Stimulated activated naive CD8-positive, alpha-beta T cell treated with anti-CD3 and anti-CD28 coated beads, Interleukin-15, Interleukin-2, amounts not matched to agents 100 ng/mL and 50 ng/mL, for 24 hours (primary cell): ENCODE measurements around the gene CA12.

Experiments used
- H3K27ac Mint-ChIP-seq: one replicate; pipeline ENCODE4 v1.8.0; 2021; ENCODE audit warnings: mild to moderate bottlenecking, mixed read lengths
- H3K27me3 Mint-ChIP-seq: one replicate; pipeline ENCODE4 v1.8.0; 2021; ENCODE audit warnings: mixed read lengths
- H3K36me3 Mint-ChIP-seq: one replicate; pipeline ENCODE4 v1.8.0; 2021; ENCODE audit warnings: low read depth, mixed read lengths
- H3K4me1 Mint-ChIP-seq: one replicate; pipeline ENCODE4 v1.8.0; 2021; ENCODE audit warnings: low read depth, mixed read lengths
- H3K4me3 Mint-ChIP-seq: one replicate; pipeline ENCODE4 v1.8.0; 2021; ENCODE audit warnings: mild to moderate bottlenecking, mixed read lengths
- H3K9me3 Mint-ChIP-seq: one replicate; pipeline ENCODE4 v1.8.0; 2021; ENCODE audit warnings: mixed read lengths

Gene CA12

DNA sequence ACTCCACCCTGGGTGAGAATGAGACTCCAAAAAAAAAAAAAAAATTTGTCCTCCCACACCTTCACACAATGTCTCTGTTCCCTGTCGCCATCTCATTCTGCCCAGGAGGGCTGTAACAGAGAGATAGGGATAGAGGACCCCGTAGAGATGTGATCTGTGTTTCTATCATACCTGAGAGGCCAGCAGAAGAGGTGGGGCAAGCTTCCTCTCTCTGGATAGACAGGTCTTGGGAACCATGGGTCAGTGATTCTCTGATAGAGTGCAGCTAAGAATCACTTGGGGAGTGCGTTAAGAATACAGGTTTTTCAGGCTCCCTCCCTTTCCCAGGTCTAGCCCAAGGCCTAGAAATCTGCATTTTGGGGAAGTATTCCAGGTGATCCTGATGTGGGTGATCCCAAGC is 8.3 kb downstream of the CA12 start:
- no peaks in the 10 kb centered on the region for H3K9me3 Mint-ChIP-seq
- H3K36me3 Mint-ChIP-seq = no peaks in the 10 kb centered on the region
- H3K27me3 Mint-ChIP-seq = peaks cover 16% of the 10 kb centered on the region
- H3K4me1 Mint-ChIP-seq = peaks cover 51% of the 10 kb centered on the region
- no peak overlapping the region for H3K27ac Mint-ChIP-seq
- no peak overlapping the region for H3K4me3 Mint-ChIP-seq

GRCh38 chr15:63372753-63373152 is 8.9 kb downstream of the CA12 start:
- H3K27me3 Mint-ChIP-seq = peaks cover 14% of the 10 kb centered on the region
- peaks cover 51% of the 10 kb centered on the region for H3K4me1 Mint-ChIP-seq
- H3K9me3 Mint-ChIP-seq = no peaks in the 10 kb centered on the region
- no peak overlapping the region for H3K27ac Mint-ChIP-seq
- H3K4me3 Mint-ChIP-seq = no peak overlapping the region
- H3K36me3 Mint-ChIP-seq = no peaks in the 10 kb centered on the region

GRCh38 chr15:63372018-63372705 is 9.5 kb downstream of the CA12 start:
- H3K36me3 Mint-ChIP-seq = no peaks in the 10 kb centered on the region
- no peak overlapping the region for H3K4me3 Mint-ChIP-seq
- H3K27ac Mint-ChIP-seq = no peak overlapping the region
- H3K4me1 Mint-ChIP-seq = peaks cover 51% of the 10 kb centered on the region
- no peaks in the 10 kb centered on the region for H3K9me3 Mint-ChIP-seq
- H3K27me3 Mint-ChIP-seq = peaks cover 10% of the 10 kb centered on the region

DNA sequence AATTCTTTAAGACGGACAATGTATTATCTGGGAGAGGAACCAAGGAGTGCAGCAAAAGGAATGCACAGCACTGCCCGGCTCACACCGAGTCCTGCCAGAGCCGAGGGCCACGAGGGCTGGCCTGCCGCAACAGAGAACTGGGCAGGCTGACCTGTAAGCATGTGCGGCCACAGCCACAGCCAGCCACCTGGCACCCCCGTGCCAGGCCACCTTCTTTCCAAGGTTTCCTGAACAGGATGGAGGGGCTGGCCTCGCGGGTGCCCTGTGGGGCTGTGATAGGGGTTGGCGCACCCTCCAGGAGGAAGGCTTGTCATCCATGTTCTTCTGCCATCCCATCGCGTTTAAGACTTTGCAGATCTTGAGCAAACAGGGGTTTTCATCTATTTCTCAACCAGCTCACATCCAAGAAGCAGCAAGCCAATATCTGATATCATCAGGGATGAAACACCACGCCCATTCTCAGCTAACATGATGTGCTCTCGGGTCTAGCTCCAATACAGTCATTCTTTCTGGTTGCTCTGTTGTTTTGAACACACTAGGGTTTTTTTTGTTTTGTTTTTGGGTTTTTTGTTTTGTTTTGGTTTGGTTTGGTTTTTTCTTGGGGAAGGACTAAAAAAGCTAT is 10.2 kb downstream of the CA12 start:
- H3K36me3 Mint-ChIP-seq = no peaks in the 10 kb centered on the region
- H3K27ac Mint-ChIP-seq = no peak overlapping the region
- H3K4me1 Mint-ChIP-seq = peaks cover 49% of the 10 kb centered on the region
- peaks cover 2% of the 10 kb centered on the region for H3K27me3 Mint-ChIP-seq
- H3K9me3 Mint-ChIP-seq = no peaks in the 10 kb centered on the region
- H3K4me3 Mint-ChIP-seq = no peak overlapping the region

DNA sequence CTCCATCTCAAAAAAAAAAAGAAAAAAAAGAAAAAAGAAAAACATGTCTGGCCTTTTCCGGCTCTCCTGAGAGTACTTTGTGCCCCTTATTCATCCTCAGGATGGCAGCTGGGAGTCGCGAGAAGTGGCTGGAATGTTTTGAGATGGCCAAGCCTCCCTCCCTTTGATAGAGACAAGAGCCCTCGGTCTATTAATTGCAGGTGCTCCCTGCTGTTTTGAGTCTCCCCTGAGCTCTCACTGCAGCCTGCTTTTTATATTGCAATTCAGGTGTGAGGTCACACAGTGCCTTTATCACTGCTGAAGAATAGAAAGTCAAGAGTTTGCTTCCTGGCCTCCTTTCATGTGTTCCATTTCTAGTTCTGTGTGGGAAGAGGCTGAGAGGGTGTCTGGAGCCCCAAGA is 10.9 kb downstream of the CA12 start:
- H3K36me3 Mint-ChIP-seq = no peaks in the 10 kb centered on the region
- no peak overlapping the region for H3K4me3 Mint-ChIP-seq
- no peaks in the 10 kb centered on the region for H3K27me3 Mint-ChIP-seq
- no peaks in the 10 kb centered on the region for H3K9me3 Mint-ChIP-seq
- peaks cover 43% of the 10 kb centered on the region for H3K4me1 Mint-ChIP-seq
- no peak overlapping the region for H3K27ac Mint-ChIP-seq

DNA sequence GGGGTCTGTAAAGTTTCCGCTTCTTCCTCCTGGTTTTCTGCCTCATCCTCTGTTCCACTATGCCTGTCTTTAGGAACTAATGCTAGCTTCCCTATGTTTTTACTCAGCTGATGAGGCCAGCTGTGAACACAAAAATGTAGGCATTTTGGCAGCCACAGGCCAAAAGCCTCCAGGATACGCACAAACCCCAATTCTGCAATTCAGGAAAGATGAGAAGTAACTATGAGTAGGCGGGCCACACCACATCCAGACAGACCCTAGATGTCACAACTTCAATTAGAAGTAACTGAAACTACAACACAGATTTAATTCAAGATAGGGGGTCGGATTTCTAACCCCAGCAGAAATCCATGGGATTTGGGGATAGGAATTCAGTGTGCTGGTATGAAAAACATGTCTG is 11.9 kb downstream of the CA12 start:
- Mint-ChIP-seq H3K4me3 (no peak overlapping the region), H3K36me3 (no peaks in the 10 kb centered on the region), H3K4me1 (peaks cover 33% of the 10 kb centered on the region), H3K9me3 (no peaks in the 10 kb centered on the region), H3K27ac (no peak overlapping the region), H3K27me3 (no peaks in the 10 kb centered on the region)

DNA sequence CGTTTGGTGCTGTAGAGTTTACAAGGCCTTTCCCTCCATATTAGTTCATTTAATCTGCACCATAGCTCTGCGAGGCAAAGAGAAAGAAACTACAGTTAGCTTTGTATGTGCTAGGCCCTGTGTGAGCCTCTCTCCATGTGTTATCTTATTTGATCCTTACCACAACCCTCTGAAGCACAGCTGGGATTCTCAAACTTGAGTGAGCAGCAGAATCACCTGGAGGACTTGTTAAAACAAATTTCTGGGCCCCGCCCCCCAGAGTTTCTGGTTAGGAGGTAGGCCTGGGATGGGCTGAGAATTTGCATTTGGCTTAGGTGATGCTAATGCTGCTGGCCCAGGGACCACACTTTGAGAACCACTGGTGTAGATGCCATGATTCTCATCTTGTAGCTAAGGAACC is 12.3 kb downstream of the CA12 start:
- Mint-ChIP-seq H3K4me3 (no peak overlapping the region), H3K36me3 (no peaks in the 10 kb centered on the region), H3K27me3 (no peaks in the 10 kb centered on the region), H3K9me3 (no peaks in the 10 kb centered on the region), H3K4me1 (peaks cover 28% of the 10 kb centered on the region), H3K27ac (no peak overlapping the region)

- Mint-ChIP-seq H3K4me3 (no peak overlapping the region), H3K27me3 (no peaks in the 10 kb centered on the region), H3K9me3 (no peaks in the 10 kb centered on the region), H3K4me1 (peaks cover 23% of the 10 kb centered on the region), H3K36me3 (no peaks in the 10 kb centered on the region), H3K27ac (no peak overlapping the region)
Measured at GRCh38 chr15:63368503-63368902, 13.1 kb downstream of the CA12 start.

DNA sequence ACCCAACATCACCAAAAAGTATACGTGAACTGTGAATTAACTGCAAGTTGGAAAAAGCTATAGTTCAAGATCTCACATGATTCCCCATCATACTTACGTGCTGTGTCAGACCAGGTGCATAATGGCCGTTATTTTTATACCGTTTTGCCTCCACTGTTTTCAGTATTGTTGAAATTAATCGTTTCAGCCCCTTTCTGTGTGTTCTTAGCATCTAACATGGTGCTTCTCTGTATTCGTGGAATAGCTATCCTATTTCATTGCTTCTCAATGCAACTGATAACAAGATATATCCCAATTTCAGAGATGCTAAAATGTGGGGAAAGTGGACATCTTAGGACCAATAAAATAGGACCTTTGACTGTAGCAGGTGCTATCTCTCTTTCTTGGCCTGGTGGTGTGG is 13.7 kb downstream of the CA12 start:
- Mint-ChIP-seq H3K27ac (no peak overlapping the region), H3K4me3 (no peak overlapping the region), H3K27me3 (no peaks in the 10 kb centered on the region), H3K9me3 (no peaks in the 10 kb centered on the region), H3K4me1 (peaks cover 19% of the 10 kb centered on the region), H3K36me3 (no peaks in the 10 kb centered on the region)

DNA sequence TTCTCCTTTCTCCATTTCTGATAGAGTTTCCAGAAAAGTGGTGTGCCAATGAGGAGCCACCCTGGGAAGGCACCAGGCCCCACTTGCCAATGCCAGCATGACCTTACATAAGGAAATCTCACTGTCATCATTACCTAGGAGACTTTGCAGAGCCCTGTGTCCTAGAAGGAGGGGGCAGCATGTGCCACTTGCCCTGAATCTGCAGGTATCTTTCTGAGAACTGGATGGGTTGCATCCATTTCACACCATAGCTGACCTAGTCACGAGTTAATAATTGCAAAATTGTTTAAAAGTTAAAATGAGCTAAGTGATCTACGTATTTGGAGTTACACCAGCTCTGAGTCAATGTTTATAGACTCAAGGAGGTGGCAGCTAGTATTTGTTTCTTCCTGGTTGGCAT is 14.3 kb downstream of the CA12 start:
- Mint-ChIP-seq H3K4me1 (peaks cover 14% of the 10 kb centered on the region), H3K9me3 (no peaks in the 10 kb centered on the region), H3K27ac (no peak overlapping the region), H3K27me3 (no peaks in the 10 kb centered on the region), H3K36me3 (no peaks in the 10 kb centered on the region), H3K4me3 (no peak overlapping the region)

DNA sequence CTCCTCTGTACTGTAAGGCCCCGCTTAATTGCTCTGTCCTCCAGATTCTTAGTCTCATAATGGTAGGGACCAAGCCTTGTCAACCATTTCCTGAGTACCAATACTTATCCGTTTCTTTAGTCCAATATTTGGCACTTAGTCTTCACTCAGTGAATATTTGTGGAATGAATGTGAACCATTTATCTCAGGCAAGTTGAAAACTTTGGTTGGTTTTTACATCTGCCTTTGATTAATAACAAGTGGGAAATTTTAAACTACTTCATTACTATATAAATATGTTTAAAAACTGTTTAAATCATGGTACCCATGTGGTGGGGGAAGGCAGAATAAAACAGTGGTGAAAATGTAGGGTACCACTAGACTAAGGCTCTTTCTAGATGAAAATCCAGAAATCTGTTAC is 15.2 kb downstream of the CA12 start:
- H3K27me3 Mint-ChIP-seq = no peaks in the 10 kb centered on the region
- no peaks in the 10 kb centered on the region for H3K9me3 Mint-ChIP-seq
- H3K4me1 Mint-ChIP-seq = peaks cover 7% of the 10 kb centered on the region
- no peak overlapping the region for H3K4me3 Mint-ChIP-seq
- H3K27ac Mint-ChIP-seq = no peak overlapping the region
- H3K36me3 Mint-ChIP-seq = no peaks in the 10 kb centered on the region

- Mint-ChIP-seq H3K4me3 (no peak overlapping the region), H3K27ac (no peak overlapping the region), H3K9me3 (no peaks in the 10 kb centered on the region), H3K27me3 (no peaks in the 10 kb centered on the region), H3K4me1 (peaks cover 3% of the 10 kb centered on the region), H3K36me3 (no peaks in the 10 kb centered on the region)
Measured at GRCh38 chr15:63365273-63365680, 16.4 kb downstream of the CA12 start.

- Mint-ChIP-seq H3K9me3 (no peaks in the 10 kb centered on the region), H3K4me1 (peaks cover under 1% of the 10 kb centered on the region), H3K27ac (no peak overlapping the region), H3K27me3 (peaks cover 2% of the 10 kb centered on the region), H3K4me3 (no peak overlapping the region), H3K36me3 (no peaks in the 10 kb centered on the region)
Measured at GRCh38 chr15:63364399-63365272, 17.0 kb downstream of the CA12 start.

- Mint-ChIP-seq H3K27ac (no peak overlapping the region), H3K9me3 (no peaks in the 10 kb centered on the region), H3K36me3 (no peaks in the 10 kb centered on the region), H3K27me3 (peaks cover 6% of the 10 kb centered on the region), H3K4me1 (no peaks in the 10 kb centered on the region), H3K4me3 (no peak overlapping the region)
Measured at GRCh38 chr15:63363292-63363691, 18.4 kb downstream of the CA12 start.

DNA sequence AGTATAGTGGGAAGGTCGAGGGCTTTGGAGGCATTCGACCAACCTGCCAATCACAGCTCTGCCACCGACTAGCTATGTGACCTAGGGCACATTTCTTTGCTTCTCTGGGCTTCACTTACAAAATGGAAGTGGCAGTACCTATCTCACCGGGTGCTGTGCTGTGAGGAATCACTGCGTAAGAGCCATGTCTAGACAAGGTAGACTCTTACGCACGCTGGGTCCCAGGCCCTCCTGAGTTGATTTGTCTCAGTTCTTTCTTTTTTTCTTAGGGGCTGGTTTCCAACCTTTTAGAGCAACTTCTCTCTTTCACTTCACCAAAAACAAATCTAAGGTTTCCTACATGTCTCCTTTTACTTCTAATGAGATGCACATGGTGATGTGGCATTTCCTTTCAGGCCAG is 18.8 kb downstream of the CA12 start:
- H3K4me1 Mint-ChIP-seq = no peaks in the 10 kb centered on the region
- no peak overlapping the region for H3K4me3 Mint-ChIP-seq
- H3K9me3 Mint-ChIP-seq = no peaks in the 10 kb centered on the region
- no peaks in the 10 kb centered on the region for H3K36me3 Mint-ChIP-seq
- peaks cover 6% of the 10 kb centered on the region for H3K27me3 Mint-ChIP-seq
- no peak overlapping the region for H3K27ac Mint-ChIP-seq
